Measurements from ENCODE around the gene DDX54. TPM values are rescaled to one million over a fixed set of nuclear protein-coding genes. Genes with fewer than 3 reads are reported as not detected.
A peak's percentile ranks its signal among the peaks of the same experiment; 100 is the strongest.

The DDX54 gene
- total and polyA plus RNA-seq, 2 of the 8 experiments (the other 6 are each of a cell fraction or from before 2014, with no cell fraction given) = 64.9 to 113 TPM

DNA sequence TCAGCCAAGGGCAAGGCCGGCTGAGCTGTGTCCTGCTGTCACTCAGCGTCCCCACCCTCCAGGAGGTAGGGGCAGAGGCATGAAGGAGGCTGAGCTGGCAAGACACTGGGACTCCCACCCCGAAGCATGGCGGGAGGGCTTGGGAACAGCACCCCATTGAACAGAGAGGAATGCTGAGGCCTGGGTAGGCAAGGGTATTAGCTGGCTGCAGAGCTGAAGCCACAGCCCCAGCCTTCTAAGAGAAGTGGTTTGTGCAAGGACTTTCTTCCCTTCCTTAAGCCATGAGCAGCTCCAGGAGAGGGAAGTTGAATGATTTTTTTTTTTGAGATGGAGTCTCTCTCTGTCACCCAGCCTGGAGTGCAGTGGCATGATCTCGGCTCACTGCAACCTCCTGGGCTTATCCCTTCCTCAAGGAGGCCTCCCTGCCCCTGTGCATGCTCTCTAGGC, 42.4 kb downstream of the DDX54 start:
- Histone ChIP-seq H2BK12ac (ENCODE audit: low read depth, low read length) (no peak overlapping the region; the same call in 1 of the 2 replicates), H2AFZ (ENCODE audit: low read length) (no peak overlapping the region), H3K4me2 (ENCODE audit: insufficient read depth in 1 of 2, low read depth in 2 of 2, low read length in 2 of 2) (no peak overlapping the region), H3K9me3 (ENCODE audit: insufficient read depth in 2 of 2, low read depth in 1 of 2, low read length in 1 of 2) (no peaks in the 10 kb centered on the region), H3K9ac (replicated peaks in 1 of 4; ENCODE audit: extremely low read depth in 1 of 4, low read depth in 3 of 4, low read length in 3 of 4) (no peak overlapping the region), H3K23me2 (ENCODE audit: low read depth, low read length) (no peaks in the 10 kb centered on the region; the same call in 1 of the 2 replicates), H3K79me2 (ENCODE audit: control insufficient read depth in 1 of 2, insufficient read depth in 2 of 2, low read length in 2 of 2) (no peaks in the 10 kb centered on the region), H3K27ac (ENCODE audit: low read depth, low read length) (no peak overlapping the region), H4K5ac (ENCODE audit: insufficient read length, low read depth, low read length) (no peak overlapping the region), H2AK5ac (ENCODE audit: low read depth, low read length) (no peak overlapping the region), H4K91ac (replicated peaks; ENCODE audit: insufficient read length, low read length) (no peak overlapping the region), H3K4ac (replicated peaks; ENCODE audit: insufficient read length, low read depth, low read length) (no peak overlapping the region), H3K36me3 (ENCODE audit: control insufficient read depth in 2 of 4, insufficient read depth in 4 of 4, low read length in 3 of 4) (no peaks in the 10 kb centered on the region), H3K56ac (replicated peaks; ENCODE audit: insufficient read length, low read depth, low read length) (no peak overlapping the region), H3K4me3 (ENCODE audit: extremely low read depth in 1 of 4, insufficient read depth in 2 of 4, low read depth in 3 of 4, low read length in 4 of 4) (no peak overlapping the region), H3K79me1 (ENCODE audit: low read depth, low read length) (no peaks in the 10 kb centered on the region), H2BK20ac (ENCODE audit: low read length) (0 out of 2 replicates have a peak overlapping the region, but pooled peaks have one; percentile 48), H2BK5ac (ENCODE audit: low read depth, low read length) (no peak overlapping the region), H4K8ac (ENCODE audit: extremely low read depth, insufficient read depth, low read length) (no peak overlapping the region), H2BK15ac (ENCODE audit: low read length) (0 out of 2 replicates have a peak overlapping the region, but pooled peaks have one; percentile 88), H4K20me1 (replicated peaks in 1 of 2; ENCODE audit: control insufficient read depth in 1 of 2, insufficient read depth in 2 of 2, low read length in 2 of 2) (no peaks in the 10 kb centered on the region), H3K14ac (ENCODE audit: insufficient read length) (no peak overlapping the region), H3K18ac (ENCODE audit: extremely low read depth, low read length) (no peak overlapping the region; the same call in 1 of the 2 replicates), H2BK120ac (replicated peaks; ENCODE audit: low read depth, low read length) (no peak overlapping the region), H3K4me1 (replicated peaks in 1 of 4; ENCODE audit: control insufficient read depth in 3 of 4, insufficient read depth in 4 of 4, low read length in 3 of 4) (peaks cover 0 to 6% (median 0%) of the 10 kb centered on the region in 4 experiments; a peak in 2 of 7 replicates), H3K23ac (ENCODE audit: insufficient read length) (no peak overlapping the region), H3K27me3 (replicated peaks in 1 of 4; ENCODE audit: control insufficient read depth in 3 of 4, extremely low read depth in 1 of 4, insufficient read depth in 3 of 4, low read length in 3 of 4) (no peaks in the 10 kb centered on the region)
- no peak for DNase-seq (ENCODE audit: low read depth in 1 of 2, low spot score in 2 of 2)
- FAIRE-seq = no peak
- POLR2A ChIA-PET (ENCODE audit: partially characterized antibody) = interaction anchor here (0.6 kb wide), 1 partner anchor 192 kb away, joined by 3 read pairs; no protein-coding TSS in a partner anchor
- WGBS, 2 experiments (ENCODE audit: extremely low coverage in 1 of 2, insufficient coverage in 1 of 2, insufficient read length in 1 of 2, insufficient replicate concordance in 2 of 2, low coverage in 1 of 2, low lambda C conversion rate in 2 of 2, missing lambda C conversion rate in 1 of 2) = 99% methylated on average over 5 of the region's 5 CpGs; no CpG with 5 or more reads in 1 of the 2 experiments
- TF ChIP-seq HDAC2 (IDR thresholded peaks at IDR 0.05; ENCODE audit: borderline replicate concordance in 1 of 2, low read depth in 2 of 2, low read length in 2 of 2) (no peak), KDM1A (IDR thresholded peaks at IDR 0.05; ENCODE audit: borderline replicate concordance, low read length) (peak; percentile 84), RAD21 (IDR thresholded peaks at IDR 0.05 in 1 of 2, conservative IDR thresholded peaks at IDR 0.05 in 1 of 2; ENCODE audit: low read depth in 2 of 2, low read length in 2 of 2) (no peak), TEAD4 (IDR thresholded peaks at IDR 0.05; ENCODE audit: low read depth, low read length) (no peak), SIX5 (IDR thresholded peaks at IDR 0.05; ENCODE audit: low read depth, low read length) (no peak), HDAC6 (IDR thresholded peaks at IDR 0.05; ENCODE audit: low read depth, low read length) (no peak)
- CTCF ChIA-PET (ENCODE audit: partially characterized antibody) = interaction anchor here (0.7 to 1.4 kb wide), 2 partner anchors 9 to 77 kb away, joined by 3 to 4 read pairs; no protein-coding TSS in a partner anchor
